ENCODE results near the gene TLE1. TPM values are rescaled to one million over a fixed set of nuclear protein-coding genes. Genes with fewer than 3 reads are reported as not detected.
"Not testable (repeated sequence)": the region's sequence is repeated elsewhere in the genome, so short reads cannot be mapped to it uniquely, and the experiment has no call there.

The TLE1 gene
- total RNA-seq, 1 donor from 2014 or later, result 65.2 TPM

DNA sequence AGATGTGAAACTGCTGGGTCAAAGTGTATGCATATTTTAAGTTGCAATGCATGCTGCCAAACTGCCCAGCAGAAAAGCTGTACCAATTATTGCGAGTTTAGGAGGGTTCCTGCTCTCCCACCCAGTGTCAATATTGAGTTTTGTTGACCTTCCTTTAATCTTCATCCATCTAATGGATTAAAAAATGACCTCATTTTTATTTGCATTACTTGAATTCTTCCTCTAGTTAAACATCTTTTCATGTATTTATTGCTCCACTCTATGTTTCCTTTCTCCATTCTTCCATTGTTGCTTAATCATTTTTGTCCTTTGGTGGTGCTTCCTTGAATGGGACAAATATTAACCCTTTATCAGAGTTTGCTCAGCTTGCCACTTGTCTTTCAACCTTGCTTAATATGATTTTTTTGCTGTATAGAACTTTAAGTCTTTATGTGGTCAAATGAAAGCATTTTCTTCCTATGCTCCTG lies 32.4 kb downstream of the TLE1 start:
- peaks cover 0 to 5% (median 0%) of the 10 kb centered on the region in 3 donors for H3K36me3 ChIP-seq (ENCODE audit: control insufficient read depth in 3 of 3, insufficient read depth in 3 of 3, low read length in 3 of 3)
- H3K9me3 ChIP-seq (ENCODE audit: control insufficient read depth in 3 of 3, low read length in 3 of 3), result no peaks in the 10 kb centered on the region
- H3K4me3 ChIP-seq (ENCODE audit: low read length in 3 of 3), result no peak overlapping the region
- peaks cover 12 to 27% (median 12%) of the 10 kb centered on the region in 3 donors for H3K4me1 ChIP-seq (ENCODE audit: control insufficient read depth in 3 of 3, insufficient read depth in 3 of 3, low read length in 3 of 3)
- no peaks in the 10 kb centered on the region for H3K27me3 ChIP-seq (ENCODE audit: control insufficient read depth in 3 of 3, insufficient read depth in 3 of 3, low read length in 3 of 3)
- H3K27ac ChIP-seq (ENCODE audit: low read depth, low read length), result no peak overlapping the region
- no peak overlapping the region for H3K9ac ChIP-seq (ENCODE audit: low read depth in 1 of 3, low read length in 3 of 3)

DNA sequence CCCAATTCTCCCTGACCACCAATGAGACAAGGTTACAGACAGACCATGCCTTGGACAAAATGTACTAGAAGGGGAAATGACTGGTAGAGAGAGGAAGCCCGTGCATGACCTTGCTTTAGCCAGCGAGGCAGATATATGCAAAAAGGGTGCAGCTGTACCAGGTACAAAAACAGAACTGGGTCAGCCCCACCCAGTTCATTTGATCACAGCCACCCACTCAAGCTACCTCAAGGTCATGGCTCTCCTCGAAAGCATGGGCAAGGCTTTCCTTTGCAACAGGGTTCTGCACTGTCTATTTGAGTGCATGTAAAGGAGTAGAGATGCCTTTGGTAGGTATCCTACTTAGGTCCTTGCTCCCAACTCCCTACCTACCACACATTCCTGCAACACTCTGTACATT lies 33.3 kb downstream of the TLE1 start:
- Histone ChIP-seq H3K4me1 (ENCODE audit: control insufficient read depth in 3 of 3, insufficient read depth in 3 of 3, low read length in 3 of 3) (peaks cover 9 to 23% (median 12%) of the 10 kb centered on the region in 3 donors), H3K36me3 (ENCODE audit: control insufficient read depth in 3 of 3, insufficient read depth in 3 of 3, low read length in 3 of 3) (peaks cover 0 to 12% (median 6%) of the 10 kb centered on the region in 3 donors)

GRCh38 chr9:81653240-81653639 lies 36.1 kb downstream of the TLE1 start:
- Histone ChIP-seq H3K9me3 (ENCODE audit: control insufficient read depth in 3 of 3, low read length in 3 of 3) (no peaks in the 10 kb centered on the region), H3K9ac (ENCODE audit: low read depth in 1 of 3, low read length in 3 of 3) (no peak overlapping the region), H3K36me3 (ENCODE audit: control insufficient read depth in 3 of 3, insufficient read depth in 3 of 3, low read length in 3 of 3) (peaks cover 0 to 22% (median 10%) of the 10 kb centered on the region in 3 donors), H3K27me3 (ENCODE audit: control insufficient read depth in 3 of 3, insufficient read depth in 3 of 3, low read length in 3 of 3) (no peaks in the 10 kb centered on the region), H3K4me3 (ENCODE audit: low read length in 3 of 3) (no peak overlapping the region), H3K4me1 (ENCODE audit: control insufficient read depth in 3 of 3, insufficient read depth in 3 of 3, low read length in 3 of 3) (peaks cover 9 to 19% (median 9%) of the 10 kb centered on the region in 3 donors), H3K27ac (ENCODE audit: low read depth, low read length) (no peak overlapping the region)

More for the DNA sequence above, 33.3 kb downstream of the TLE1 start:
- no peak overlapping the region for H3K27ac ChIP-seq (ENCODE audit: low read depth, low read length)
- no peaks in the 10 kb centered on the region for H3K9me3 ChIP-seq (ENCODE audit: control insufficient read depth in 3 of 3, low read length in 3 of 3)
- no peak overlapping the region for H3K9ac ChIP-seq (ENCODE audit: low read depth in 1 of 3, low read length in 3 of 3)
- H3K27me3 ChIP-seq (ENCODE audit: control insufficient read depth in 3 of 3, insufficient read depth in 3 of 3, low read length in 3 of 3), result no peaks in the 10 kb centered on the region
- no peak overlapping the region for H3K4me3 ChIP-seq (ENCODE audit: low read length in 3 of 3)

- H3K9ac ChIP-seq (ENCODE audit: low read depth in 1 of 3, low read length in 3 of 3), result no peak overlapping the region
- peaks cover 7 to 20% (median 13%) of the 10 kb centered on the region in 3 donors for H3K4me1 ChIP-seq (ENCODE audit: control insufficient read depth in 3 of 3, insufficient read depth in 3 of 3, low read length in 3 of 3)
- H3K4me3 ChIP-seq (ENCODE audit: low read length in 3 of 3), result no peak overlapping the region
- H3K36me3 ChIP-seq (ENCODE audit: control insufficient read depth in 3 of 3, insufficient read depth in 3 of 3, low read length in 3 of 3), result peaks cover 0 to 22% (median 10%) of the 10 kb centered on the region in 3 donors
- no peak overlapping the region for H3K27ac ChIP-seq (ENCODE audit: low read depth, low read length)
- no peaks in the 10 kb centered on the region for H3K9me3 ChIP-seq (ENCODE audit: control insufficient read depth in 3 of 3, low read length in 3 of 3)
- no peaks in the 10 kb centered on the region for H3K27me3 ChIP-seq (ENCODE audit: control insufficient read depth in 3 of 3, insufficient read depth in 3 of 3, low read length in 3 of 3)
Measured at GRCh38 chr9:81652058-81652687, 37.2 kb downstream of the TLE1 start.

GRCh38 chr9:81650586-81651515 lies 38.5 kb downstream of the TLE1 start:
- peaks cover 0 to 22% (median 10%) of the 10 kb centered on the region in 3 donors for H3K36me3 ChIP-seq (ENCODE audit: control insufficient read depth in 3 of 3, insufficient read depth in 3 of 3, low read length in 3 of 3)
- no peak overlapping the region for H3K4me3 ChIP-seq (ENCODE audit: low read length in 3 of 3)
- H3K27ac ChIP-seq (ENCODE audit: low read depth, low read length), result no peak overlapping the region
- no peaks in the 10 kb centered on the region for H3K9me3 ChIP-seq (ENCODE audit: control insufficient read depth in 3 of 3, low read length in 3 of 3)
- H3K4me1 ChIP-seq (ENCODE audit: control insufficient read depth in 3 of 3, insufficient read depth in 3 of 3, low read length in 3 of 3), result peaks cover 1 to 12% (median 6%) of the 10 kb centered on the region in 3 donors
- H3K27me3 ChIP-seq (ENCODE audit: control insufficient read depth in 3 of 3, insufficient read depth in 3 of 3, low read length in 3 of 3), result no peaks in the 10 kb centered on the region
- no peak overlapping the region for H3K9ac ChIP-seq (ENCODE audit: low read depth in 1 of 3, low read length in 3 of 3)

DNA sequence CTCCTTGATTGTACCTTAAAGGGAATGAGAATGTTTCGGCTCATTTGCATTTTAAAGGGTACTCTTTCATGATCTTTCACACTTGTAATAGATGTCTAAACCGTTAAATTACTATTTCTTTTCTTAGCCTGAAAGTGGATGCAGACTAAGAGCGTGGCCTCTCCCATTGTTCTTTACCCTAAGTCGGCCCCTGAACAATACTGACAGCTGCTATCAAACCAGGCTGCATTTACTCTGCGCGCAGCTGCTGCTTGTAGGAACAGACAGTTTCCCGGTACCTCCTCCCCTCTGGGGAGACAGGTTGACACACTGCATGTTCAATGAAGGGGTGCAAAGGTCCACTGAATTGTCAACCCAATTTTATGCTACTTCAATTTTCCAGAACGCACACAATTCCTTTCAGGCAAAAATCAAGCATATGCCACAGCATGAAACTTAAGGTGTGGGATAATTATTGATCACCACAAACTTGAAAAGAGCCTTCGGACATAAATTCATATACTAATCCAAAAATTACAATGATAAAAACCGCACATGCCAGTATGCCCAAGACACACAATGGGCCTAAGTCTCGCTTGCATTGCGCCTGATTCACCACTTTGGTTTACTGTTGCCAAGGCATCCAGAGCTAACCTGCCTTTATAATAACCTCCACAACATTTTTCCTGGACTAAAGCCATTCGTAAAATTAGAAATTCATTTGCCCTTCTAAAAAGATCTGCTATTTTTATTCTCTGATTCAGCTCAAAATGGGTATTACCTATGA lies 39.7 kb downstream of the TLE1 start:
- Histone ChIP-seq H3K27ac (ENCODE audit: low read depth, low read length) (no peak overlapping the region), H3K4me1 (ENCODE audit: control insufficient read depth in 3 of 3, insufficient read depth in 3 of 3, low read length in 3 of 3) (peaks cover 0 to 10% (median 4%) of the 10 kb centered on the region in 3 donors), H3K9ac (ENCODE audit: low read depth in 1 of 3, low read length in 3 of 3) (no peak overlapping the region), H3K36me3 (ENCODE audit: control insufficient read depth in 3 of 3, insufficient read depth in 3 of 3, low read length in 3 of 3) (peaks cover 0 to 22% (median 10%) of the 10 kb centered on the region in 3 donors), H3K4me3 (ENCODE audit: low read length in 3 of 3) (no peak overlapping the region), H3K27me3 (ENCODE audit: control insufficient read depth in 3 of 3, insufficient read depth in 3 of 3, low read length in 3 of 3) (no peaks in the 10 kb centered on the region), H3K9me3 (ENCODE audit: control insufficient read depth in 3 of 3, low read length in 3 of 3) (no peaks in the 10 kb centered on the region)

- Histone ChIP-seq H3K27ac (ENCODE audit: low read depth, low read length) (no peak overlapping the region), H3K4me1 (ENCODE audit: control insufficient read depth in 3 of 3, insufficient read depth in 3 of 3, low read length in 3 of 3) (peaks cover 0 to 10% (median 4%) of the 10 kb centered on the region in 3 donors), H3K9ac (ENCODE audit: low read depth in 1 of 3, low read length in 3 of 3) (no peak overlapping the region), H3K4me3 (ENCODE audit: low read length in 3 of 3) (no peak overlapping the region), H3K36me3 (ENCODE audit: control insufficient read depth in 3 of 3, insufficient read depth in 3 of 3, low read length in 3 of 3) (peaks cover 0 to 22% (median 10%) of the 10 kb centered on the region in 3 donors), H3K9me3 (ENCODE audit: control insufficient read depth in 3 of 3, low read length in 3 of 3) (no peaks in the 10 kb centered on the region), H3K27me3 (ENCODE audit: control insufficient read depth in 3 of 3, insufficient read depth in 3 of 3, low read length in 3 of 3) (no peaks in the 10 kb centered on the region)
Measured at GRCh38 chr9:81648891-81649290, 40.5 kb downstream of the TLE1 start.

GRCh38 chr9:81646337-81646736 lies 43.0 kb downstream of the TLE1 start:
- H3K27ac ChIP-seq (ENCODE audit: low read depth, low read length), result no peak overlapping the region
- H3K36me3 ChIP-seq (ENCODE audit: control insufficient read depth in 3 of 3, insufficient read depth in 3 of 3, low read length in 3 of 3), result peaks cover 0 to 14% (median 8%) of the 10 kb centered on the region in 3 donors
- no peak overlapping the region for H3K9ac ChIP-seq (ENCODE audit: low read depth in 1 of 3, low read length in 3 of 3)
- no peaks in the 10 kb centered on the region for H3K27me3 ChIP-seq (ENCODE audit: control insufficient read depth in 3 of 3, insufficient read depth in 3 of 3, low read length in 3 of 3)
- no peaks in the 10 kb centered on the region for H3K9me3 ChIP-seq (ENCODE audit: control insufficient read depth in 3 of 3, low read length in 3 of 3)
- no peak overlapping the region for H3K4me3 ChIP-seq (ENCODE audit: low read length in 3 of 3)
- peaks cover 0 to 6% (median 4%) of the 10 kb centered on the region in 3 donors for H3K4me1 ChIP-seq (ENCODE audit: control insufficient read depth in 3 of 3, insufficient read depth in 3 of 3, low read length in 3 of 3)

GRCh38 chr9:81644513-81644912 lies 44.8 kb downstream of the TLE1 start:
- H3K4me1 ChIP-seq (ENCODE audit: control insufficient read depth in 3 of 3, insufficient read depth in 3 of 3, low read length in 3 of 3); H3K27me3 ChIP-seq (ENCODE audit: control insufficient read depth in 3 of 3, insufficient read depth in 3 of 3, low read length in 3 of 3); H3K36me3 ChIP-seq (ENCODE audit: control insufficient read depth in 3 of 3, insufficient read depth in 3 of 3, low read length in 3 of 3); H3K4me3 ChIP-seq (ENCODE audit: low read length in 3 of 3); H3K9me3 ChIP-seq (ENCODE audit: control insufficient read depth in 3 of 3, low read length in 3 of 3); H3K27ac ChIP-seq (ENCODE audit: low read depth, low read length); H3K9ac ChIP-seq (ENCODE audit: low read depth in 1 of 3, low read length in 3 of 3): not testable (repeated sequence)

Data from skeletal muscle tissue (tissue), 4 donors.